GM12865 (cell line): ENCODE measurements around the gene DSCAM.

Experiments
- DNase-seq: peaks from one replicate; pipeline ENCODE4 v3.0.0; 2010; ENCODE audit warnings: low read depth
- H3K4me3 ChIP-seq: 2 replicates; pipeline ENCODE4 v1.5.1; 2011; ENCODE audit warnings: mild to moderate bottlenecking, low read depth, low read length, control low read depth
- CTCF ChIP-seq: IDR thresholded peaks from 2 replicates; pipeline ENCODE4 v1.5.1; 2011; ENCODE audit warnings: low read length, control low read depth, low read depth, inconsistent platforms; ENCODE audit not compliant: insufficient read depth; ENCODE audit errors: missing control alignments

DSCAM gene

GRCh38 chr21:40194185-40194980 is 652.6 kb downstream of the DSCAM start:
- DNase-seq: no peak
- no peak overlapping the region for H3K4me3 ChIP-seq
- no peak for TF ChIP-seq CTCF

- no peak overlapping the region for H3K4me3 ChIP-seq
- no peak for DNase-seq
- no peak for TF ChIP-seq CTCF
Measured at GRCh38 chr21:40191616-40192015, 655.3 kb downstream of the DSCAM start.

- TF ChIP-seq CTCF: no peak
- DNase-seq: no peak
- H3K4me3 ChIP-seq: no peak overlapping the region
Measured at GRCh38 chr21:40191196-40191595, 655.8 kb downstream of the DSCAM start.

GRCh38 chr21:40187946-40188654 is 658.9 kb downstream of the DSCAM start:
- H3K4me3 ChIP-seq: no peak overlapping the region
- DNase-seq: no peak
- TF ChIP-seq CTCF: no peak

GRCh38 chr21:40187244-40187643 is 659.7 kb downstream of the DSCAM start:
- no peak for DNase-seq
- no peak for TF ChIP-seq CTCF
- H3K4me3 ChIP-seq: no peak overlapping the region

- DNase-seq: no peak
- TF ChIP-seq CTCF: no peak
- no peak overlapping the region for H3K4me3 ChIP-seq
Measured at GRCh38 chr21:40186045-40186444, 660.9 kb downstream of the DSCAM start.
